GM18508 (cell line): ENCODE results near the gene NXNL1.
"Not testable (repeated sequence)": the region's sequence is repeated elsewhere in the genome, so short reads cannot be mapped to it uniquely, and the experiment has no call there.

Experiments
- ATAC-seq: cut with Tn5 transposase; IDR thresholded peaks from one replicate; pipeline ENCODE4 v1.9.1; 2021; ENCODE audit warnings: moderate number of reproducible peaks; ENCODE audit not compliant: insufficient read depth, unreplicated experiment

NXNL1 gene

GRCh38 chr19:17460372-17461230 lies at the start of gene NXNL1:
TSS of gene NXNL1 (minus strand) at chr19:17460926. CDS start at chr19:17460869, 57 bp downstream.
- no peak for ATAC-seq

GRCh38 chr19:17508558-17508933 lies 47.8 kb upstream of the NXNL1 start:
- ATAC-seq: not testable (repeated sequence)

GRCh38 chr19:17506745-17507144 lies 46.0 kb upstream of the NXNL1 start:
- no peak for ATAC-seq

GRCh38 chr19:17505223-17505622 lies 44.5 kb upstream of the NXNL1 start:
- no peak for ATAC-seq

- no peak for ATAC-seq
These were observed 43.7 kb upstream of the NXNL1 start for GRCh38 chr19:17504456-17504855.

- ATAC-seq: no peak
These were observed 43.3 kb upstream of the NXNL1 start for GRCh38 chr19:17504030-17504429.

- no peak for ATAC-seq
These were observed 42.5 kb upstream of the NXNL1 start for GRCh38 chr19:17503240-17503639.

GRCh38 chr19:17500447-17501198 lies 39.9 kb upstream of the NXNL1 start:
- ATAC-seq: no peak

- no peak for ATAC-seq
These were observed 39.1 kb upstream of the NXNL1 start for GRCh38 chr19:17499648-17500446.

- not testable (repeated sequence) for ATAC-seq
These were observed 38.3 kb upstream of the NXNL1 start for GRCh38 chr19:17499025-17499424.

- no peak for ATAC-seq
These were observed 36.5 kb upstream of the NXNL1 start for GRCh38 chr19:17497149-17497798.

GRCh38 chr19:17496337-17496997 lies 35.7 kb upstream of the NXNL1 start:
- ATAC-seq: no peak

- no peak for ATAC-seq
These were observed 35.0 kb upstream of the NXNL1 start for GRCh38 chr19:17495639-17496296.

GRCh38 chr19:17491287-17491686 lies 30.6 kb upstream of the NXNL1 start:
- ATAC-seq: no peak

GRCh38 chr19:17490411-17490810 lies 29.7 kb upstream of the NXNL1 start:
- no peak for ATAC-seq

GRCh38 chr19:17489392-17490030 lies 28.8 kb upstream of the NXNL1 start:
- no peak for ATAC-seq

GRCh38 chr19:17488593-17489391 lies 28.1 kb upstream of the NXNL1 start:
- no peak for ATAC-seq
